ENCODE results near the gene CFAP61.

The CFAP61 gene

GRCh38 chr20:20395903-20396568, 343.7 kb downstream of the CFAP61 start:
- no peak for DNase-seq (ENCODE audit: low read depth in 2 of 2)

- DNase-seq (ENCODE audit: low read depth in 2 of 2): no peak
Observed at GRCh38 chr20:20396794-20397193, 344.5 kb downstream of the CFAP61 start.

- DNase-seq (ENCODE audit: low read depth in 2 of 2): no peak
Observed at GRCh38 chr20:20398123-20398522, 345.8 kb downstream of the CFAP61 start.

GRCh38 chr20:20399531-20400500, 347.5 kb downstream of the CFAP61 start:
- no peak for DNase-seq (ENCODE audit: low read depth in 2 of 2)

- no peak for DNase-seq (ENCODE audit: low read depth in 2 of 2)
Observed at GRCh38 chr20:20401991-20402390, 349.7 kb downstream of the CFAP61 start.

GRCh38 chr20:20404633-20405032, 352.3 kb downstream of the CFAP61 start:
- DNase-seq (ENCODE audit: low read depth in 2 of 2): no peak

- no peak for DNase-seq (ENCODE audit: low read depth in 2 of 2)
Observed at GRCh38 chr20:20405623-20406022, 353.3 kb downstream of the CFAP61 start.

- DNase-seq (ENCODE audit: low read depth in 2 of 2): no peak
Observed at GRCh38 chr20:20406306-20406705, 354.0 kb downstream of the CFAP61 start.

GRCh38 chr20:20407891-20408805, 355.8 kb downstream of the CFAP61 start:
- DNase-seq (ENCODE audit: low read depth in 2 of 2): no peak

- DNase-seq (ENCODE audit: low read depth in 2 of 2): no peak
Observed at GRCh38 chr20:20409331-20409730, 357.0 kb downstream of the CFAP61 start.
